ENCODE results near the gene RIPOR2.

DNA sequence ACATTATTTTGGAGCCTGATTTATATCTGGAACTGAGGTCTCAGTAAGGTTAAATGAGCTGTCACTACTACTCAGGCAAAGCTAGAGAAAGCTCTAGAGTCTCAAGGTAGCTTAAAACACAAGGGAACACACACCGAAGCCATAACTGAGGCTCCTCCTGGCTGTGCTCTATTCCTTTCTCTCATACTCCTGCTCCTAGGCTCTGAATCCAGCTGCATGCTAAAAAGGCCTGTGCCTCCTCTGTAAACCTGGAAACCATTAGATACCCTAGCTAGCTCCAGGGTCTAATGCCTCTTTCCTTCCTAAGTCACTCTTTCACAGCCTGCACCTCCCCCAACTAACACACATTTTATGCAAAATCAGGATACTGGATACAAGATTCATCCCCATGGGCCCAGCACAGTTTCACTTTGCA lies 17.1 kb downstream of the RIPOR2 start:
- no peak for TF ChIP-seq EZH2 (IDR thresholded peaks at IDR 0.05; ENCODE audit: borderline replicate concordance, control insufficient read depth, low read depth, low read length)
- TF ChIP-seq, protein P1, sequence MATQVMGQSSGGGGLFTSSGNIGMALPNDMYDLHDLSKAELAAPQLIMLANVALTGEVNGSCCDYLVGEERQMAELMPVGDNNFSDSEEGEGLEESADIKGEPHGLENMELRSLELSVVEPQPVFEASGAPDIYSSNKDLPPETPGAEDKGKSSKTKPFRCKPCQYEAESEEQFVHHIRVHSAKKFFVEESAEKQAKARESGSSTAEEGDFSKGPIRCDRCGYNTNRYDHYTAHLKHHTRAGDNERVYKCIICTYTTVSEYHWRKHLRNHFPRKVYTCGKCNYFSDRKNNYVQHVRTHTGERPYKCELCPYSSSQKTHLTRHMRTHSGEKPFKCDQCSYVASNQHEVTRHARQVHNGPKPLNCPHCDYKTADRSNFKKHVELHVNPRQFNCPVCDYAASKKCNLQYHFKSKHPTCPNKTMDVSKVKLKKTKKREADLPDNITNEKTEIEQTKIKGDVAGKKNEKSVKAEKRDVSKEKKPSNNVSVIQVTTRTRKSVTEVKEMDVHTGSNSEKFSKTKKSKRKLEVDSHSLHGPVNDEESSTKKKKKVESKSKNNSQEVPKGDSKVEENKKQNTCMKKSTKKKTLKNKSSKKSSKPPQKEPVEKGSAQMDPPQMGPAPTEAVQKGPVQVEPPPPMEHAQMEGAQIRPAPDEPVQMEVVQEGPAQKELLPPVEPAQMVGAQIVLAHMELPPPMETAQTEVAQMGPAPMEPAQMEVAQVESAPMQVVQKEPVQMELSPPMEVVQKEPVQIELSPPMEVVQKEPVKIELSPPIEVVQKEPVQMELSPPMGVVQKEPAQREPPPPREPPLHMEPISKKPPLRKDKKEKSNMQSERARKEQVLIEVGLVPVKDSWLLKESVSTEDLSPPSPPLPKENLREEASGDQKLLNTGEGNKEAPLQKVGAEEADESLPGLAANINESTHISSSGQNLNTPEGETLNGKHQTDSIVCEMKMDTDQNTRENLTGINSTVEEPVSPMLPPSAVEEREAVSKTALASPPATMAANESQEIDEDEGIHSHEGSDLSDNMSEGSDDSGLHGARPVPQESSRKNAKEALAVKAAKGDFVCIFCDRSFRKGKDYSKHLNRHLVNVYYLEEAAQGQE (IDR thresholded peaks at IDR 0.05; ENCODE audit: low read depth, low read length), result no peak
- TF ChIP-seq RBBP5 (conservative IDR thresholded peaks at IDR 0.05), result no peak
- TF ChIP-seq, protein P2, sequence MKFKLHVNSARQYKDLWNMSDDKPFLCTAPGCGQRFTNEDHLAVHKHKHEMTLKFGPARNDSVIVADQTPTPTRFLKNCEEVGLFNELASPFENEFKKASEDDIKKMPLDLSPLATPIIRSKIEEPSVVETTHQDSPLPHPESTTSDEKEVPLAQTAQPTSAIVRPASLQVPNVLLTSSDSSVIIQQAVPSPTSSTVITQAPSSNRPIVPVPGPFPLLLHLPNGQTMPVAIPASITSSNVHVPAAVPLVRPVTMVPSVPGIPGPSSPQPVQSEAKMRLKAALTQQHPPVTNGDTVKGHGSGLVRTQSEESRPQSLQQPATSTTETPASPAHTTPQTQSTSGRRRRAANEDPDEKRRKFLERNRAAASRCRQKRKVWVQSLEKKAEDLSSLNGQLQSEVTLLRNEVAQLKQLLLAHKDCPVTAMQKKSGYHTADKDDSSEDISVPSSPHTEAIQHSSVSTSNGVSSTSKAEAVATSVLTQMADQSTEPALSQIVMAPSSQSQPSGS (IDR thresholded peaks at IDR 0.05; ENCODE audit: low read length), result no peak
- no peak for TF ChIP-seq BCL11A (IDR thresholded peaks at IDR 0.05; ENCODE audit: low read depth, low read length)
- TF ChIP-seq ESRRA (IDR thresholded peaks at IDR 0.05; ENCODE audit: low read length), result no peak
- TF ChIP-seq, protein P3, sequence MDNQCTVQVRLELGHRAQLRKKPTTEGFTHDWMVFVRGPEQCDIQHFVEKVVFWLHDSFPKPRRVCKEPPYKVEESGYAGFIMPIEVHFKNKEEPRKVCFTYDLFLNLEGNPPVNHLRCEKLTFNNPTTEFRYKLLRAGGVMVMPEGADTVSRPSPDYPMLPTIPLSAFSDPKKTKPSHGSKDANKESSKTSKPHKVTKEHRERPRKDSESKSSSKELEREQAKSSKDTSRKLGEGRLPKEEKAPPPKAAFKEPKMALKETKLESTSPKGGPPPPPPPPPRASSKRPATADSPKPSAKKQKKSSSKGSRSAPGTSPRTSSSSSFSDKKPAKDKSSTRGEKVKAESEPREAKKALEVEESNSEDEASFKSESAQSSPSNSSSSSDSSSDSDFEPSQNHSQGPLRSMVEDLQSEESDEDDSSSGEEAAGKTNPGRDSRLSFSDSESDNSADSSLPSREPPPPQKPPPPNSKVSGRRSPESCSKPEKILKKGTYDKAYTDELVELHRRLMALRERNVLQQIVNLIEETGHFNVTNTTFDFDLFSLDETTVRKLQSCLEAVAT (IDR thresholded peaks at IDR 0.05), result no peak
- TF ChIP-seq, protein P4, sequence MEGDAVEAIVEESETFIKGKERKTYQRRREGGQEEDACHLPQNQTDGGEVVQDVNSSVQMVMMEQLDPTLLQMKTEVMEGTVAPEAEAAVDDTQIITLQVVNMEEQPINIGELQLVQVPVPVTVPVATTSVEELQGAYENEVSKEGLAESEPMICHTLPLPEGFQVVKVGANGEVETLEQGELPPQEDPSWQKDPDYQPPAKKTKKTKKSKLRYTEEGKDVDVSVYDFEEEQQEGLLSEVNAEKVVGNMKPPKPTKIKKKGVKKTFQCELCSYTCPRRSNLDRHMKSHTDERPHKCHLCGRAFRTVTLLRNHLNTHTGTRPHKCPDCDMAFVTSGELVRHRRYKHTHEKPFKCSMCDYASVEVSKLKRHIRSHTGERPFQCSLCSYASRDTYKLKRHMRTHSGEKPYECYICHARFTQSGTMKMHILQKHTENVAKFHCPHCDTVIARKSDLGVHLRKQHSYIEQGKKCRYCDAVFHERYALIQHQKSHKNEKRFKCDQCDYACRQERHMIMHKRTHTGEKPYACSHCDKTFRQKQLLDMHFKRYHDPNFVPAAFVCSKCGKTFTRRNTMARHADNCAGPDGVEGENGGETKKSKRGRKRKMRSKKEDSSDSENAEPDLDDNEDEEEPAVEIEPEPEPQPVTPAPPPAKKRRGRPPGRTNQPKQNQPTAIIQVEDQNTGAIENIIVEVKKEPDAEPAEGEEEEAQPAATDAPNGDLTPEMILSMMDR (IDR thresholded peaks at IDR 0.05 in 2 of 3, conservative IDR thresholded peaks at IDR 0.05 in 1 of 3; ENCODE audit: control insufficient read depth in 2 of 3, extremely low read depth in 1 of 3, insufficient read depth in 1 of 3, low read depth in 3 of 3, low read length in 3 of 3), result no peak
- TF ChIP-seq, protein P5, sequence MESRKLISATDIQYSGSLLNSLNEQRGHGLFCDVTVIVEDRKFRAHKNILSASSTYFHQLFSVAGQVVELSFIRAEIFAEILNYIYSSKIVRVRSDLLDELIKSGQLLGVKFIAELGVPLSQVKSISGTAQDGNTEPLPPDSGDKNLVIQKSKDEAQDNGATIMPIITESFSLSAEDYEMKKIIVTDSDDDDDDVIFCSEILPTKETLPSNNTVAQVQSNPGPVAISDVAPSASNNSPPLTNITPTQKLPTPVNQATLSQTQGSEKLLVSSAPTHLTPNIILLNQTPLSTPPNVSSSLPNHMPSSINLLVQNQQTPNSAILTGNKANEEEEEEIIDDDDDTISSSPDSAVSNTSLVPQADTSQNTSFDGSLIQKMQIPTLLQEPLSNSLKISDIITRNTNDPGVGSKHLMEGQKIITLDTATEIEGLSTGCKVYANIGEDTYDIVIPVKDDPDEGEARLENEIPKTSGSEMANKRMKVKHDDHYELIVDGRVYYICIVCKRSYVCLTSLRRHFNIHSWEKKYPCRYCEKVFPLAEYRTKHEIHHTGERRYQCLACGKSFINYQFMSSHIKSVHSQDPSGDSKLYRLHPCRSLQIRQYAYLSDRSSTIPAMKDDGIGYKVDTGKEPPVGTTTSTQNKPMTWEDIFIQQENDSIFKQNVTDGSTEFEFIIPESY (IDR thresholded peaks at IDR 0.05), result no peak
- TF ChIP-seq PAX8 (IDR thresholded peaks at IDR 0.05), result no peak
- no peak for TF ChIP-seq TAF1 (IDR thresholded peaks at IDR 0.05; ENCODE audit: borderline replicate concordance, low read depth, low read length)
